ENCODE results near the gene SLC1A3. TPM values are rescaled to one million over a fixed set of nuclear protein-coding genes. Genes with fewer than 3 reads are reported as not detected.

The SLC1A3 gene
- total and polyA plus RNA-seq, 12 donors, result 10.0 to 94.1 (median 43.2) TPM

GRCh38 chr5:36683821-36684434 lies 77.5 kb downstream of the SLC1A3 start:
- Histone ChIP-seq H3K4me3 (no peak overlapping the region), H3K4me1 (replicated peaks in 1 of 2) (no peaks in the 10 kb centered on the region), H3K9me3 (replicated peaks in 1 of 3) (no peaks in the 10 kb centered on the region), H3K36me3 (replicated peaks in 1 of 2) (no peaks in the 10 kb centered on the region), H3K27me3 (no peaks in the 10 kb centered on the region), H3K27ac (peak overlapping the region in 1 of 5 donors; percentile 58)
- 72 to 80% (median 76%) methylated on average over 4 to 9 of the region's 9 CpGs for WGBS, 4 donors
- TF ChIP-seq CTCF (IDR thresholded peaks at IDR 0.05) (no peak), POLR2A (IDR thresholded peaks at IDR 0.05) (no peak)
- peak in 3 of 7 donors; percentile 28 to 66 (median 38) for DNase-seq
- intact Hi-C loops (cut with DNase I), result no loop called here

- Histone ChIP-seq H3K4me1 (replicated peaks in 1 of 2) (no peaks in the 10 kb centered on the region), H3K36me3 (replicated peaks in 1 of 2) (no peaks in the 10 kb centered on the region), H3K9me3 (replicated peaks in 1 of 3) (no peaks in the 10 kb centered on the region), H3K27me3 (no peaks in the 10 kb centered on the region), H3K27ac (peak overlapping the region in 2 of 5 donors; percentile 0 to 63), H3K4me3 (no peak overlapping the region)
- 74 to 86% (median 81%) methylated on average over 13 of the region's 13 CpGs for WGBS, 4 donors
- intact Hi-C loops (cut with DNase I), result no loop called here
- DNase-seq, result peak in 1 of 7 donors; percentile 26
- no peak for TF ChIP-seq POLR2A (IDR thresholded peaks at IDR 0.05)
- no peak for TF ChIP-seq CTCF (IDR thresholded peaks at IDR 0.05)
Measured at GRCh38 chr5:36685631-36686288, 79.4 kb downstream of the SLC1A3 start.

- intact Hi-C loops (cut with DNase I), result no loop called here
- Histone ChIP-seq H3K36me3 (replicated peaks in 1 of 2) (no peaks in the 10 kb centered on the region), H3K27me3 (no peaks in the 10 kb centered on the region), H3K27ac (peak overlapping the region in 1 of 5 donors; percentile 18), H3K9me3 (replicated peaks in 1 of 3) (no peaks in the 10 kb centered on the region), H3K4me1 (replicated peaks in 1 of 2) (peaks cover 0 to 6% of the 10 kb centered on the region in 2 donors), H3K4me3 (no peak overlapping the region)
- no peak for TF ChIP-seq POLR2A (IDR thresholded peaks at IDR 0.05)
- TF ChIP-seq CTCF (IDR thresholded peaks at IDR 0.05), result no peak
- 77 to 91% (median 84%) methylated on average over 3 of the region's 3 CpGs for WGBS, 4 donors
- DNase-seq, result no peak
Measured at GRCh38 chr5:36686881-36687280, 80.5 kb downstream of the SLC1A3 start.

GRCh38 chr5:36688722-36689121 lies 82.3 kb downstream of the SLC1A3 start:
- Histone ChIP-seq H3K4me1 (replicated peaks in 1 of 2) (peaks cover 0 to 14% of the 10 kb centered on the region in 2 donors), H3K4me3 (no peak overlapping the region), H3K36me3 (replicated peaks in 1 of 2) (no peaks in the 10 kb centered on the region), H3K9me3 (replicated peaks in 1 of 3) (no peaks in the 10 kb centered on the region), H3K27ac (no peak overlapping the region), H3K27me3 (no peaks in the 10 kb centered on the region)
- WGBS, 4 donors, result 89 to 97% (median 92%) methylated on average over 6 of the region's 6 CpGs
- TF ChIP-seq POLR2A (IDR thresholded peaks at IDR 0.05) (no peak), CTCF (IDR thresholded peaks at IDR 0.05) (no peak)
- intact Hi-C loops (cut with DNase I), result no loop called here
- no peak for DNase-seq
